Lower leg skin (tissue), 3 donors: ENCODE data around the gene TRIO.

Source experiments
- CTCF ChIP-seq, 3 donors: fragments of 450-650 bp; IDR thresholded peaks; one replicate each; pipeline ENCODE4 v1.5.1; 2016; ENCODE audit warnings: antibody characterized with exemption in 3 of 3, mild to moderate bottlenecking in 3 of 3, moderate library complexity in 2 of 3
- POLR2A ChIP-seq, 2 donors: fragments of 450-650 bp; IDR thresholded peaks; one replicate each; pipeline ENCODE4 v1.6.1; 2016 to 2017; ENCODE audit warnings: antibody characterized with exemption in 2 of 2, mild to moderate bottlenecking in 1 of 2, moderate library complexity in 1 of 2

DNA sequence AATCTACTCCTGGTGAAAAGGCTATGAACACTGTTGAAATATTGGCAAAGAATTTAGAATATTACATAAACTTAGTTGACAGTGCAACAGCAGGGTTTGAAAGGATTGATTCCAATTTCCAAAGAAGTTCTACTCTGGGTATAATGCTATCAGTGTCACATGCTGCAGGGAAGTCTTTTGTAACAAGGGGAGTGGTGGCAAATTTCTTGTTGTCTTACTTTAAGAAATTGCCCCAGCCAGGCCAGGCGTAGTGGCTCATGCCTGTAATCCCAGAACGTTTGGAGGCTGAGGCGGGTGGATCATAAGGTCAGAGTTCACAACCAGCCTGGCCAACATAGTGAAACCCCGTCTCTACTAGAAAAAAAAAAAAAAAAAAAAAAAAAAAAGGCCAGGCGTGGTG lies 352.2 kb downstream of the TRIO start:
- TF ChIP-seq CTCF (IDR thresholded peaks at IDR 0.05) (no peak), POLR2A (IDR thresholded peaks at IDR 0.05) (no peak)
